IPS-20b (cell line): ENCODE data around the gene RTN4IP1.
A peak's percentile ranks its signal among the peaks of the same experiment; 100 is the strongest.
"Not testable (repeated sequence)": the region's sequence is repeated elsewhere in the genome, so short reads cannot be mapped to it uniquely, and the experiment has no call there.

Experiments used
- H3K27ac ChIP-seq: one replicate; pipeline ENCODE4 v1.5.1; 2013; ENCODE audit warnings: low read length
- H3K27me3 ChIP-seq: 2 replicates; pipeline ENCODE4 v1.6.1; 2013; ENCODE audit warnings: mild to moderate bottlenecking, low read length, inconsistent platforms; ENCODE audit not compliant: insufficient read depth
- H3K36me3 ChIP-seq: 2 replicates; pipeline ENCODE4 v1.6.1; 2013; ENCODE audit warnings: low read depth, mild to moderate bottlenecking, inconsistent platforms, low read length, moderate library complexity; ENCODE audit not compliant: insufficient read depth
- H3K4me1 ChIP-seq: 2 replicates; pipeline ENCODE4 v1.6.1; 2013; ENCODE audit warnings: mild to moderate bottlenecking, control low read depth, inconsistent platforms, low read length, moderate library complexity; ENCODE audit not compliant: insufficient read depth
- H3K4me3 ChIP-seq: 2 replicates; pipeline ENCODE4 v1.5.1; 2013; ENCODE audit warnings: mild to moderate bottlenecking, low read length, inconsistent platforms
- H3K9ac ChIP-seq: 2 replicates; pipeline ENCODE4 v1.6.1; 2013; ENCODE audit warnings: low read depth, mild to moderate bottlenecking, inconsistent platforms, low read length, moderate library complexity
- H3K9me3 ChIP-seq: 2 replicates; pipeline ENCODE4 v1.6.1; 2013; ENCODE audit warnings: mild to moderate bottlenecking, low read depth, low read length, inconsistent platforms; ENCODE audit not compliant: insufficient read depth

RTN4IP1 gene

GRCh38 chr6:106557837-106558236, 71.5 kb downstream of the RTN4IP1 start:
- Histone ChIP-seq H3K4me1 (no peaks in the 10 kb centered on the region), H3K4me3 (no peak overlapping the region), H3K9ac (no peak overlapping the region), H3K27ac (no peak overlapping the region), H3K9me3 (no peaks in the 10 kb centered on the region), H3K27me3 (no peaks in the 10 kb centered on the region), H3K36me3 (no peaks in the 10 kb centered on the region)

GRCh38 chr6:106556368-106556960, 72.8 kb downstream of the RTN4IP1 start:
- Histone ChIP-seq H3K27ac (no peak overlapping the region), H3K27me3 (no peaks in the 10 kb centered on the region), H3K4me1 (no peaks in the 10 kb centered on the region), H3K9me3 (no peaks in the 10 kb centered on the region), H3K36me3 (no peaks in the 10 kb centered on the region), H3K4me3 (no peak overlapping the region), H3K9ac (no peak overlapping the region)

- Histone ChIP-seq H3K36me3 (no peaks in the 10 kb centered on the region), H3K27me3 (no peaks in the 10 kb centered on the region), H3K27ac (no peak overlapping the region), H3K9me3 (no peaks in the 10 kb centered on the region), H3K4me3 (no peak overlapping the region), H3K4me1 (no peaks in the 10 kb centered on the region), H3K9ac (no peak overlapping the region)
These were observed 73.5 kb downstream of the RTN4IP1 start for GRCh38 chr6:106555767-106556166.

- H3K4me1 ChIP-seq: 0 out of 2 replicates have a peak, but pooled peaks cover under 1% of the 10 kb centered on the region
- H3K36me3 ChIP-seq: no peaks in the 10 kb centered on the region
- no peak overlapping the region for H3K27ac ChIP-seq
These were observed 75.9 kb downstream of the RTN4IP1 start for GRCh38 chr6:106553440-106553839.

GRCh38 chr6:106551155-106551554, 78.1 kb downstream of the RTN4IP1 start:
- Histone ChIP-seq H3K9ac (no peak overlapping the region), H3K4me3 (no peak overlapping the region), H3K4me1 (peaks cover 4% of the 10 kb centered on the region; the same call in 1 of the 2 replicates), H3K9me3 (no peaks in the 10 kb centered on the region), H3K36me3 (no peaks in the 10 kb centered on the region), H3K27ac (no peak overlapping the region), H3K27me3 (no peaks in the 10 kb centered on the region)

More at GRCh38 chr6:106553440-106553839, 75.9 kb downstream of the RTN4IP1 start:
- Histone ChIP-seq H3K4me3 (no peak overlapping the region), H3K9me3 (no peaks in the 10 kb centered on the region), H3K9ac (no peak overlapping the region), H3K27me3 (no peaks in the 10 kb centered on the region)

GRCh38 chr6:106549521-106549920, 79.8 kb downstream of the RTN4IP1 start:
- Histone ChIP-seq H3K4me1 (peaks cover 4% of the 10 kb centered on the region; the same call in 1 of the 2 replicates), H3K9ac (no peak overlapping the region), H3K27me3 (no peaks in the 10 kb centered on the region), H3K27ac (no peak overlapping the region), H3K36me3 (no peaks in the 10 kb centered on the region), H3K9me3 (no peaks in the 10 kb centered on the region), H3K4me3 (no peak overlapping the region)

- not testable (repeated sequence) for H3K27me3 ChIP-seq, H3K36me3 ChIP-seq, H3K4me1 ChIP-seq, H3K27ac ChIP-seq, H3K4me3 ChIP-seq, H3K9ac ChIP-seq, H3K9me3 ChIP-seq
These were observed 80.3 kb downstream of the RTN4IP1 start for GRCh38 chr6:106548926-106549455.

GRCh38 chr6:106547601-106548453, 81.5 kb downstream of the RTN4IP1 start:
- Histone ChIP-seq H3K4me3 (no peak overlapping the region), H3K27me3 (no peaks in the 10 kb centered on the region), H3K9me3 (no peaks in the 10 kb centered on the region), H3K27ac (no peak overlapping the region), H3K36me3 (no peaks in the 10 kb centered on the region), H3K9ac (peak overlapping the region; percentile 37; the same call in 1 of the 2 replicates), H3K4me1 (peaks cover 4% of the 10 kb centered on the region; the same call in 1 of the 2 replicates)

GRCh38 chr6:106546691-106547414, 82.4 kb downstream of the RTN4IP1 start:
- no peak overlapping the region for H3K27ac ChIP-seq
- H3K4me1 ChIP-seq: peaks cover 4% of the 10 kb centered on the region; the same call in 1 of the 2 replicates
- no peak overlapping the region for H3K4me3 ChIP-seq

GRCh38 chr6:106546261-106546690, 83.0 kb downstream of the RTN4IP1 start:
- H3K4me3 ChIP-seq: no peak overlapping the region
- H3K9ac ChIP-seq: no peak overlapping the region
- no peak overlapping the region for H3K27ac ChIP-seq
- H3K9me3 ChIP-seq: no peaks in the 10 kb centered on the region
- H3K4me1 ChIP-seq: peaks cover 4% of the 10 kb centered on the region; the same call in 1 of the 2 replicates
- no peaks in the 10 kb centered on the region for H3K36me3 ChIP-seq
- H3K27me3 ChIP-seq: no peaks in the 10 kb centered on the region

More at GRCh38 chr6:106546691-106547414, 82.4 kb downstream of the RTN4IP1 start:
- H3K9ac ChIP-seq: no peak overlapping the region
- H3K27me3 ChIP-seq: no peaks in the 10 kb centered on the region
- no peaks in the 10 kb centered on the region for H3K9me3 ChIP-seq
- H3K36me3 ChIP-seq: no peaks in the 10 kb centered on the region

GRCh38 chr6:106540907-106541306, 88.4 kb downstream of the RTN4IP1 start:
- Histone ChIP-seq H3K4me1 (no peaks in the 10 kb centered on the region), H3K27me3 (no peaks in the 10 kb centered on the region), H3K4me3 (no peak overlapping the region), H3K27ac (no peak overlapping the region), H3K36me3 (no peaks in the 10 kb centered on the region), H3K9me3 (no peaks in the 10 kb centered on the region), H3K9ac (no peak overlapping the region)
